ENCODE data around the gene PPIF.
A peak's percentile ranks its signal among the peaks of the same experiment; 100 is the strongest.

PPIF gene

GRCh38 chr10:79376078-79376628, 28.9 kb downstream of the PPIF start:
- no peak for DNase-seq

- no peak for DNase-seq
These were observed 29.7 kb downstream of the PPIF start for GRCh38 chr10:79376751-79377556.

GRCh38 chr10:79377557-79378382, 30.5 kb downstream of the PPIF start:
- DNase-seq = no peak

- no peak for DNase-seq
These were observed 31.0 kb downstream of the PPIF start for GRCh38 chr10:79378383-79378646.

- DNase-seq = no peak
These were observed 31.6 kb downstream of the PPIF start for GRCh38 chr10:79378647-79379511.

- DNase-seq = no peak
These were observed 32.3 kb downstream of the PPIF start for GRCh38 chr10:79379512-79380124.

GRCh38 chr10:79380125-79380945, 33.1 kb downstream of the PPIF start:
- DNase-seq = peak; percentile 72

GRCh38 chr10:79380946-79381721, 33.9 kb downstream of the PPIF start:
- DNase-seq = no peak

- peak; percentile 98 for DNase-seq
These were observed 34.5 kb downstream of the PPIF start for GRCh38 chr10:79381804-79382221.

GRCh38 chr10:79382491-79382941, 35.2 kb downstream of the PPIF start:
- DNase-seq = no peak

GRCh38 chr10:79383974-79384606, 36.8 kb downstream of the PPIF start:
- no peak for DNase-seq

GRCh38 chr10:79384773-79385391, 37.6 kb downstream of the PPIF start:
- DNase-seq = no peak

- DNase-seq = no peak
These were observed 38.1 kb downstream of the PPIF start for GRCh38 chr10:79385392-79385795.

- DNase-seq = no peak
These were observed 38.7 kb downstream of the PPIF start for GRCh38 chr10:79385804-79386531.

GRCh38 chr10:79386637-79387465, 39.6 kb downstream of the PPIF start:
- DNase-seq = no peak

- no peak for DNase-seq
These were observed 40.3 kb downstream of the PPIF start for GRCh38 chr10:79387466-79387973.

- no peak for DNase-seq
These were observed 40.9 kb downstream of the PPIF start for GRCh38 chr10:79387974-79388850.
